OCI-LY7 (cell line): ENCODE results near the gene TMEFF1.

Source experiments
- EZH2phosphoT487 ChIP-seq: fragments of 200-600 bp; sonication (generic); IDR thresholded peaks from 2 replicates; pipeline ENCODE4 v1.6.1; 2018; ENCODE audit warnings: low read depth, borderline replicate concordance, mild to moderate bottlenecking, mixed run types, antibody characterized with exemption, low read length, moderate library complexity, mixed read lengths
- TF ChIP-seq, protein P1 (sequence below): fragments of 200-600 bp; sonication (generic); conservative IDR thresholded peaks from 2 replicates; pipeline ENCODE4 v1.5.1; 2014; ENCODE audit warnings: mild to moderate bottlenecking, antibody characterized with exemption, low read length, moderate library complexity, mixed read lengths

DNA sequence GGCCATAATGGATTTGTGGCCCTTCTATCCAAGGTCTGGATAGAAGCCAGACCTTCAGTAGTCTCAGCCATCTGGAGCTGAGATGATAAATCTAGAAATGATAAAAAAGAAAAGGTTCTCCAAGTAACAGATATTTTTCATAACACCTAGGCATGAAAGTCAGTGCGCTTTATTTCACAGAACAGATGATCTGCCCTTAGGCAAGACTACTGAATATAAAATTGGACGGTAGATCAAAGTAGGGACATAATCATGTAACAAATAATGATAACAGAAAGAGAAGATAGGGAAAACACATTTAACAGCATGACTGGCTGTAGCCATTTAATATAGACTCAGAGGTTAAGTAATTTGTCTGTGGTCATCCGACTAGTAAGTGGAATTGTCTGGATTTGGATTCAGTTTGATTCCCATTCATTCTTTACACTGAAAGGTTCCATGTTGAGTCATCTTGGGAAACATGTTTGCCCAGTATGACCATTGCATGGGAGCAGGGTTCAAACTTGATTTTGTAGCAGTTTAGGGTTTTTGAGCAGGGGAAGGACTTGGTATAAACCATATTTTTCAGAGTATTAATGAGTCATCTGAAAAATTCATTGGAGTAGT lies 100.8 kb downstream of the TMEFF1 start:
- TF ChIP-seq, protein P1, sequence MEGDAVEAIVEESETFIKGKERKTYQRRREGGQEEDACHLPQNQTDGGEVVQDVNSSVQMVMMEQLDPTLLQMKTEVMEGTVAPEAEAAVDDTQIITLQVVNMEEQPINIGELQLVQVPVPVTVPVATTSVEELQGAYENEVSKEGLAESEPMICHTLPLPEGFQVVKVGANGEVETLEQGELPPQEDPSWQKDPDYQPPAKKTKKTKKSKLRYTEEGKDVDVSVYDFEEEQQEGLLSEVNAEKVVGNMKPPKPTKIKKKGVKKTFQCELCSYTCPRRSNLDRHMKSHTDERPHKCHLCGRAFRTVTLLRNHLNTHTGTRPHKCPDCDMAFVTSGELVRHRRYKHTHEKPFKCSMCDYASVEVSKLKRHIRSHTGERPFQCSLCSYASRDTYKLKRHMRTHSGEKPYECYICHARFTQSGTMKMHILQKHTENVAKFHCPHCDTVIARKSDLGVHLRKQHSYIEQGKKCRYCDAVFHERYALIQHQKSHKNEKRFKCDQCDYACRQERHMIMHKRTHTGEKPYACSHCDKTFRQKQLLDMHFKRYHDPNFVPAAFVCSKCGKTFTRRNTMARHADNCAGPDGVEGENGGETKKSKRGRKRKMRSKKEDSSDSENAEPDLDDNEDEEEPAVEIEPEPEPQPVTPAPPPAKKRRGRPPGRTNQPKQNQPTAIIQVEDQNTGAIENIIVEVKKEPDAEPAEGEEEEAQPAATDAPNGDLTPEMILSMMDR = no peak
- TF ChIP-seq EZH2phosphoT487 = no peak
